NCI-H146 treated with DMSO at 0.1 percent for 48 hours (cell line): ENCODE data around the gene STK32A.

Experiments used
- DNase-seq: peaks from one replicate; lab custom pipeline; 2025; ENCODE audit not compliant: unreplicated experiment; lab: John Stamatoyannopoulos, UW

Gene STK32A

DNA sequence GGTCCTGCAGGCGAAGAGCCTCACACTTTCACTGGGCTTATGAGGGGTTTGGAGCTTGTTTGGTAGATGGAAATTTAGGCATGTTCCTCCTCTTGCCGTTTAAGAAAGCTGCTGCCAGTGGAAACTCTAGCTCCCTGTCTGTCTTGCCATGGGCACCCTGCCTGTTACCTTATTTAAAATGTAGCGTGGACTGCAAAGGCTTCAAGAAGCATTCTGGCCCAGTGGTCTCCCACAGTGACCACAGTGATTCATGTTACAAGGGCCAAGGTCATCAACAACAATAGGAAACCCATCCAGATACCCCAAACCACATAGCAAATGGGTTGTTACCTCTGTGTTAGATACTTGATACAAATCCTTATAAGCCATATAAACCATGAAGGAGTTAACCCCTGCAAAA lies 178.4 kb downstream of the STK32A start:
- no peak for DNase-seq

DNA sequence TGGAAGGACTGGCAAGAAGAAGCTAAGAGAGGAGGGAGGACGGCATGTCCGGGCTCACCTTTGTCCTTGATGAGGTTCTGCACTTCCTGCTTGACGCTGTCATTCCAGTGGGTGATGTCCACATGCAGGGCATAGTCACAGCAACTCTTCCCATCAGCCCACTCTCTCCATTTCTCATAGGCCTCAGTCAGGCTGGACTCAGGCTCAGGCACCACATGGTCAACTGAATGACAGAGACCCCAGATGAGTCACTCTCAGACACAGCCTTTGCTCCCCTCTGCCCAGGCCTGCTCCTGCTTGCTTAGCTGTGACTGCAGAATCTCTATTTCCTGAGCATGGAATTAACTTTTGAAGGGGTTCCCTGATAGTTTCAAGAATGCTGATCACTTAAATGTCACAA lies 180.8 kb downstream of the STK32A start:
- no peak for DNase-seq

DNA sequence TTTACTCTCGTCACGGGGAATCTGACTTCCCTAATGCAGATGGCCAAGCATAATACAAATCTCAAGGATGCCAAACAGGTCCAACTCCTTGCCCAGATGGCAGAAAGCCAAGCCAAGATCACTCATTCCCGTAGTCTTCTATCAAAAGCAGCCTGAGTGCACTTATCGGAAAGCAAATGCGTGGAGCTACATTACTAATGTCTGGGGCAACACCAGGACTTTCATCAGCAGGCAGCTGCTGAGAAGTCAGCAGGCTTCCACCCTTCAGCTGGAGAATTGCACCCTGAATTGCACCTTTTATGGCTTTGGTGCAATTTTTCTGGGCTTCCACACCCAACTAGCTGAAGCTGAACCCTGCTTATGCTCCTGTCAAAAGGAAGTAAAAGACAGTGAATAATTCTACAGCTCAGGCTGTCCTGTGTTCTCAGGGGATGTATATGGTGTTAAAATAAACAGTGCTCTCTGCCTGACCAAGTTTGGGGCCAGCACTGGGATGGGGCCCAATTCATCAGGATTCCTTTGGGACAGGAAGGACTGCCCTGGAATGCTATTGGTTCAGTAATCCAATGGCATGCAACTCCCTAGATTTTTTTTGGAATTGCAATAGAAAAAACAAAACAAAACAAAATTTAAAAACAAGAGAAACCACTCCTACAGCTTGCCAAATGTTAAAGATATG lies 182.4 kb downstream of the STK32A start:
- no peak for DNase-seq

DNA sequence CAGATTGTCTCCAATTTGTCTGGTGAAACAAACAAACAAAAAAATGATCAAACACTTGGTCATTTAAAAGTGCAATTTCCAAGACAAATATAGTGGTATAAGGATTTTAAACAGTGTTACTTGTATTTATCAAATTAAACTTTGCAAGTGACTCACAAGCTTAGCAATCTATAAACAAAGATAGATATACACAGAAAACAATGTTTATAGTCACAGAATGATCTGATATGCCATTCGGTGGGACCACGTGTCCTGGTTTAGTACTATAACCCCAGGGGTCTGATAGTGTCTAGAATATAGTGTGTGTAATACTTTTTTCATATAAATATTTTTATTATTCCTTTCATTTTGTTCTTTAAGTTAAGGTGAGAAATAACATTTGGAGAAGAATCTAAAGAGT lies 183.8 kb downstream of the STK32A start:
- DNase-seq = no peak

DNA sequence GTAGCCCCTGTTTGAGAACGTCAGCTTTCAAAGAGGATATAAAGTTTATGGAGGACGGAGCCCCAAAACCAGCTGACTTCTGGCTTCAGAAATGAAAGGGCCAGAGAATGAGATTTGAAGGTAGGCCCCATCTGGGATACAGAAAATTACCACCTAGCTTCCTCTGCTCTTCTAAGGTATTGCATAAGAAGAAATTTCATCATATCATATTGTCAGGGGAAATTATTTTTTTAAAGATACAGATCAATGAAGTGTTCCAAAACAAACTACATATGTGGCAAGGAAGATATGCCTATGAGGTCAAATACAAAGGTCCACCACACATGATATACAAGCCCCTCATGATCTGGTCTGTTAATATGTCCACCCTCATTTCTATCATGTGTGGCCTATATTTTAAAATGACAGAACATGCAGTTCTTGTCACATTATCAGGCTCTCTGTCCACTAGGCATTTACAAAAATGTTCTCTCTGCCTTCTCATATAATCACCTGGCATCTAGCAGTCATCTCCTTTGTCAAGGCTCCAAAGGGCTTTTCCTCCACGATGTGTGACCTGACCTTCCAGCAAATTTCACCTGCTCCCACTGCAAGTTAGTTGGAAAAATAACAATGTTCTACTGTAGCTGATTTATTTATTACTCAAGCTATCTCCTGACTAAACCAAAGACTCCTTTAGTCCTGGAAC lies 192.0 kb downstream of the STK32A start:
- no peak for DNase-seq

DNA sequence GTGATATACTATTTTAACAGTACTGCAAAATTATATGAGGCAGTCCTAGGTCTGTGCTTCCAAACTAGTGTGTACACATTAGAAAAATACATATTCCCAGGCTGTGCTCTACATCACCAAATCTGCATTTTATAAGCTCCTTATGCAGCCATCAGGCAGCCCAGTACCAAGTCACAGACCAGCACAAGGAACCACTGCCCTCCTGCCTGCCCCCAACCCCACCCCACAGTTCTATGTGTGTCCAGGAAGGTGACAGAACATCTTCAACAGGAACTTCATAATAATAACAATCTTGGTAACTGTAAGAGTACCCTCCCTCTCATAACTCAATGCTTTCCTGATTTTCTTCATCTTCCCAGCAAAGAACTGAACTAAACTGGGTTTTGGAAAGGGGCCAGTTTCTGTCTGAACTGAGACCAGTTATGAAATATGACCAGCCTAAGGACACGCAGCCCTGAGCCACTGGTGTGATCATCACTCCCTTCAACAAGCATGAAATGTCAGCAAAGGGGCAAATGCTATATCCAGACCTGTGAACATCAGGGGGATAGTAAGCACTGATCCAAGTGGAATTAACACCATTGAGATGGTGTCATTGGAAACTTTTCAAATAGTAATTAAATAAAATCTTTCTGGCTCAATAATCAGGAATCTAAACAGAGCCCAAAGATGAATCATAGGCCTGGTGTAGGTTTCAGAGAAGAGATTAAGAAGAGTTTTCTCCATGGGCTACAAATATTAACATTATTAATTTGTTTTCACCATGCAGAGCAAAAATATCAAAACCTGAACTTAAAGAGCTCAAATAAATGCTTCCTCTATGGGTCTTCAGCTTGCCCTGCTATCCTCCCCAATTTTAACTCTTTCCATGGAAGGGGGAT lies 192.9 kb downstream of the STK32A start:
- DNase-seq = no peak

DNA sequence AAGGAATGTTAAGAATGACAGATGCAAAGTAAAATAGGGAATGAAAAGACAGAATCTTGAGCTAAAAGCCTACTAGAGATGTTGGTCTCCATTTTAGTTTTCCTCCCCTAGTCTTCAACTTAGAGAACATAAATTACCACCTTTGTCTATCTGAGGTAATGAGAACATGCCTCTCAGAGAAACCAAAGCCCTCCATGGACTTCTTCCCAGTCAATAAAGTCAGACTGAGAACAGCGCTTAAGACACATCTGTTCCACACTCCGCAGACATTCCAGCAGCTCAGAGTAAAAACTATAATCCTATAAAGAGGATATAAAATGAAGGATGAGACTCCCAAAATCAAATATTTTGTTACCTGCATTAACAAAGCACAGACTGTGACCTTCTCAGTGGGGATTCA lies 195.8 kb downstream of the STK32A start:
- DNase-seq = no peak

DNA sequence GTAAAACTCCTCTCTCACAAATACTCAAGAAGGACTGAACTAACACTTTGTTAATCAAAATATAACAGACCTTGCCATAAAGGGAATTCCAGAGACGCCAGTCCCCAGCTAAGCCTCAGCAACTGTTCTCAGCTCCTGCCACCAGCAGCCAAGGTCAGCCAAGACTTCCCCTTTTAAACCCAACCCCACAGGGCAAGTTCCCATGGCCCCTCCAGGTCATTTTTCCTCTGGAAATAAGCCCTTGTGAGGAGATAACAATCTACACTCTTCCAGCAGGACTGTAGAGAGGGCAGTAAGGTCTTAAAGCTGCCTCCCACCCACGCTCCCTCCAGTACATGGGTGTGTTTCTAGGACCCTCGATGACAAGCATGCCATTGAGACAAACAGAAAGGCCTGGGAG lies 196.8 kb downstream of the STK32A start:
- DNase-seq = no peak

DNA sequence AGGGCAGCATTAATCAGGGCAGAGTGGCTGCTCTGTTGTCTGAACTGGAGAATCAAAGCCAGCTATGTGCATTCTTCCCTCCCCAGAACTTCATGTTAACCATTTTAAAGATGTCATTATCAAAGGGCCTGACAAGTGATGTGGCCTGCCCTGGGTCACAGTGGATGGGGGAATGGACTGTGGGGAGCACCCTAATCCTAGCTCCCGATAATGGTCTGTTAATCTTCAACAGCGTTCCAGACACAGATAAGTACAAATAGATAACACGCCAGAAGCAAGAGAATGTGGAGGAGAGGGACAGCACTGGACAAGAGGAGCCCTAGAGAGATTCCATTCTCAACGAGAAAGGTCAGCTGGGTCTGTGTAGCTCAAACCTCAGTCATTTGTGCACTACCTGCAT lies 197.5 kb downstream of the STK32A start:
- no peak for DNase-seq

DNA sequence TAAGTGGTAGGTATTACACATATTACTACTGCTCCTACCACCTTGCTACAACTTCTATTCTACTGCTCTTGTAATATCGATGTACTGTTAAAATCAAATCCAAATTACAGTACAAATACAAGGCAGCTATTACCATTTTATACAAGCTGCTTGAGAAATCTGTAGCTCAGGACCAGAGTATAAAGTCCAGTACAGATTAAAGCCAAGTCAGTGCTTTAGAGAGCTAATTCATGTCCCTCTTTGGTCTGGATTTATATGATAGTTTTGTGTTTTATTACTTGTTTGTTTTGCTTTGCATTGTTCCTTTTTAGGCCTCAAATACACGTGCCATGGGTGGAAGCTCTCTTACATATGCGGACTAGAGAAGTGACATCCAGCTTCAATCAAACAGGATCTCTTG lies 199.2 kb downstream of the STK32A start:
- DNase-seq = no peak

DNA sequence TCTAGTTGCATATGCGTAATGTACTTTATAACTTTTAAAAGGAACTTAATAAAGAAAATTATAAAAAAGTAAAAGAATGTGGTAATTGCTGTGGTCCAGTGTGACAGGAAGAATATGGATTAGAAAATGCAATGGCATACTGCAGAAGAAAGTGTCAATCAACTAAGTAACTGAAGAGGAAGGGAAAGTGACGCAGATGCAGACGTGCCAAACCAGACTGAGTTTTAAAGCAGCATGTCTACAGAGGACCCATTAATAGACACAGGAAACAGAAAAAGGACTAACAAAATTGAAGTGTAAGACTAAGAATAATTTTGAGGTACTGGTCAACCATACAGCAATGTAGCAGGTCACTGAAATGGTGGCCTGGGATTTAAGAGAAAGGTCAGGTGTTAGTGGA lies 201.8 kb downstream of the STK32A start:
- no peak for DNase-seq

DNA sequence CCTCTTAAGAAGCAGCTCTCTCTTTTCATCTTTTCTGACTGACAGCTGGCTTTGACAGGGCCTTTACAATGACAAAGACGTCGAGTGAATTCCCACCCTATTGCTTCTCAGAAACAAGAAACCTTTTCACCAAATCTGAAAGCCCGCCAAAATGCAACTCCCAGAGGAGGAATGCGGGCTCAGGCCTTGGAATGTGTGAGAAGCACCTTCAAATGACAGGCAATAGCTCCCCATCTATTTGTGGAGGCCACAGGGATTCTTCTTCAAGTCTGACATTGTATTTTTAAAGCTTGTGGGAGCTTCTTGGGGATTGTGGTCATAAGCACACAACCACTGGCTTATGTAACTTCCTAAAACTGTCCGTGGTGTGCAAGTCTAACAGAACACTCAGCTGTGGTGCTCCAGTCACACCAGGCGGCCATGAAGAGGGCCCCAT lies 202.4 kb downstream of the STK32A start:
- no peak for DNase-seq
